DOHH2 (cell line): ENCODE results near the gene CFAP157.
A peak's percentile ranks its signal among the peaks of the same experiment; 100 is the strongest.

Source experiments
- H3F3A ChIP-seq: fragments of 200-600 bp; sonication (generic), shearing (Covaris generic); 2 replicates; pipeline ENCODE4 v1.6.0; 2016; ENCODE audit warnings: antibody characterized with exemption, mild to moderate bottlenecking; ENCODE audit not compliant: control insufficient read depth, insufficient read depth
- H3K27ac ChIP-seq: fragments of 200-600 bp; sonication (generic); 2 replicates; pipeline ENCODE4 v1.5.1; 2014; ENCODE audit warnings: low read depth, mild to moderate bottlenecking, low read length, moderate library complexity
- H3K27me3 ChIP-seq: fragments of 200-600 bp; sonication (generic); 2 replicates; pipeline ENCODE4 v1.6.1; 2014; ENCODE audit warnings: mild to moderate bottlenecking, low read length, mixed read lengths; ENCODE audit not compliant: control insufficient read depth
- H3K36me3 ChIP-seq: fragments of 200-600 bp; sonication (generic); 2 replicates; pipeline ENCODE4 v1.6.1; 2014; ENCODE audit warnings: mild to moderate bottlenecking, low read length, moderate library complexity, mixed read lengths; ENCODE audit not compliant: control insufficient read depth
- H3K4me1 ChIP-seq: fragments of 200-600 bp; sonication (generic); 2 replicates; pipeline ENCODE4 v1.6.1; 2014; ENCODE audit warnings: mild to moderate bottlenecking, low read length, mixed read lengths; ENCODE audit not compliant: control insufficient read depth
- H3K4me2 ChIP-seq: fragments of 200-600 bp; sonication (generic); 2 replicates; pipeline ENCODE4 v1.6.0; 2014; ENCODE audit warnings: mild to moderate bottlenecking, low read length, moderate library complexity
- H3K4me3 ChIP-seq: fragments of 200-600 bp; sonication (generic); 2 replicates; pipeline ENCODE4 v1.5.1; 2014; ENCODE audit warnings: mild to moderate bottlenecking, low read length, mixed read lengths
- H3K79me2 ChIP-seq: fragments of 200-600 bp; sonication (generic); 2 replicates; pipeline ENCODE4 v1.6.1; 2014; ENCODE audit warnings: mild to moderate bottlenecking, low read length, mixed read lengths; ENCODE audit not compliant: control insufficient read depth
- H3K9me2 ChIP-seq: fragments of 200-600 bp; sonication (generic); replicated peaks from 2 replicates; pipeline ENCODE4 v1.6.1; 2014; ENCODE audit warnings: mild to moderate bottlenecking, low read length, mixed read lengths; ENCODE audit not compliant: control insufficient read depth
- H3K9me3 ChIP-seq: fragments of 200-600 bp; sonication (generic); 2 replicates; pipeline ENCODE4 v1.6.1; 2014; ENCODE audit warnings: antibody characterized with exemption, low read length, mixed read lengths; ENCODE audit not compliant: control insufficient read depth, insufficient read depth
- H4K20me1 ChIP-seq: fragments of 200-600 bp; sonication (generic); 2 replicates; pipeline ENCODE4 v1.6.0; 2014; ENCODE audit warnings: low read depth, mild to moderate bottlenecking, antibody characterized with exemption, low read length, moderate library complexity; ENCODE audit not compliant: control insufficient read depth, insufficient read depth
- CTCF ChIP-seq: fragments of 200-600 bp; sonication (generic); IDR thresholded peaks from one replicate; pipeline ENCODE4 v1.5.1; 2014; ENCODE audit warnings: antibody characterized with exemption, mild to moderate bottlenecking, low read depth, low read length; ENCODE audit not compliant: poor library complexity, severe bottlenecking
- EZH2phosphoT487 ChIP-seq: fragments of 200-600 bp; sonication (generic); IDR thresholded peaks from 2 replicates; pipeline ENCODE4 v1.6.1; 2017; ENCODE audit warnings: borderline replicate concordance, mild to moderate bottlenecking, antibody characterized with exemption, low read length, moderate library complexity, mixed read lengths

Gene CFAP157

GRCh38 chr9:127734747-127735529 lies 28.1 kb downstream of the CFAP157 start, which contains the start of gene TOR2A:
TOR2A (minus strand) TSS chr9:127735294; CDS start chr9:127735270, 24 bp downstream.
- H3F3A ChIP-seq = no peaks in the 10 kb centered on the region; the same call in 1 of the 2 replicates
- H3K4me1 ChIP-seq = peaks cover 17% of the 10 kb centered on the region
- H3K36me3 ChIP-seq = no peaks in the 10 kb centered on the region
- no peaks in the 10 kb centered on the region for H4K20me1 ChIP-seq
- H3K9me3 ChIP-seq = no peaks in the 10 kb centered on the region
- H3K27me3 ChIP-seq = no peaks in the 10 kb centered on the region
- H3K27ac ChIP-seq = peak within 1 kb of the TSS; percentile 67
- H3K9me2 ChIP-seq = no peaks in the 10 kb centered on the region
- peak within 1 kb of the TSS; percentile 85 for H3K4me3 ChIP-seq
- no peaks in the 10 kb centered on the region for H3K79me2 ChIP-seq
- peak within 1 kb of the TSS; percentile 80 for H3K4me2 ChIP-seq
- peak; percentile 98 for TF ChIP-seq CTCF
- TF ChIP-seq EZH2phosphoT487 = no peak

- Histone ChIP-seq H3K4me3 (peak overlapping the region; percentile 85), H3K27me3 (no peaks in the 10 kb centered on the region), H3K9me3 (no peaks in the 10 kb centered on the region), H3F3A (no peaks in the 10 kb centered on the region; the same call in 1 of the 2 replicates), H3K27ac (no peak overlapping the region), H3K36me3 (no peaks in the 10 kb centered on the region; the same call in 1 of the 2 replicates), H3K9me2 (no peaks in the 10 kb centered on the region), H3K79me2 (no peaks in the 10 kb centered on the region), H3K4me2 (peak overlapping the region; percentile 80), H4K20me1 (no peaks in the 10 kb centered on the region), H3K4me1 (peaks cover 17% of the 10 kb centered on the region)
- TF ChIP-seq CTCF = no peak
- no peak for TF ChIP-seq EZH2phosphoT487
These were observed 28.9 kb downstream of the CFAP157 start for GRCh38 chr9:127735530-127736185.

- Histone ChIP-seq H4K20me1 (no peaks in the 10 kb centered on the region), H3K36me3 (peaks cover 5% of the 10 kb centered on the region; the same call in 1 of the 2 replicates), H3K4me2 (no peak overlapping the region), H3K79me2 (no peaks in the 10 kb centered on the region), H3K27ac (no peak overlapping the region), H3F3A (no peaks in the 10 kb centered on the region; the same call in 1 of the 2 replicates), H3K9me2 (no peaks in the 10 kb centered on the region), H3K9me3 (no peaks in the 10 kb centered on the region), H3K4me1 (peaks cover 15% of the 10 kb centered on the region), H3K4me3 (no peak overlapping the region), H3K27me3 (no peaks in the 10 kb centered on the region)
- TF ChIP-seq EZH2phosphoT487 (no peak), CTCF (no peak)
These were observed 31.9 kb downstream of the CFAP157 start for GRCh38 chr9:127738666-127739065.
